IPS-20b (cell line): Measurements from ENCODE around the gene PHF2.

Source experiments
- H3K27ac ChIP-seq: one replicate; pipeline ENCODE4 v1.5.1; 2013; ENCODE audit warnings: low read length
- H3K27me3 ChIP-seq: 2 replicates; pipeline ENCODE4 v1.6.1; 2013; ENCODE audit warnings: mild to moderate bottlenecking, low read length, inconsistent platforms; ENCODE audit not compliant: insufficient read depth
- H3K36me3 ChIP-seq: 2 replicates; pipeline ENCODE4 v1.6.1; 2013; ENCODE audit warnings: low read depth, mild to moderate bottlenecking, inconsistent platforms, low read length, moderate library complexity; ENCODE audit not compliant: insufficient read depth
- H3K4me1 ChIP-seq: 2 replicates; pipeline ENCODE4 v1.6.1; 2013; ENCODE audit warnings: mild to moderate bottlenecking, control low read depth, inconsistent platforms, low read length, moderate library complexity; ENCODE audit not compliant: insufficient read depth
- H3K4me3 ChIP-seq: 2 replicates; pipeline ENCODE4 v1.5.1; 2013; ENCODE audit warnings: mild to moderate bottlenecking, low read length, inconsistent platforms
- H3K9ac ChIP-seq: 2 replicates; pipeline ENCODE4 v1.6.1; 2013; ENCODE audit warnings: low read depth, mild to moderate bottlenecking, inconsistent platforms, low read length, moderate library complexity
- H3K9me3 ChIP-seq: 2 replicates; pipeline ENCODE4 v1.6.1; 2013; ENCODE audit warnings: mild to moderate bottlenecking, low read depth, low read length, inconsistent platforms; ENCODE audit not compliant: insufficient read depth

Gene PHF2

DNA sequence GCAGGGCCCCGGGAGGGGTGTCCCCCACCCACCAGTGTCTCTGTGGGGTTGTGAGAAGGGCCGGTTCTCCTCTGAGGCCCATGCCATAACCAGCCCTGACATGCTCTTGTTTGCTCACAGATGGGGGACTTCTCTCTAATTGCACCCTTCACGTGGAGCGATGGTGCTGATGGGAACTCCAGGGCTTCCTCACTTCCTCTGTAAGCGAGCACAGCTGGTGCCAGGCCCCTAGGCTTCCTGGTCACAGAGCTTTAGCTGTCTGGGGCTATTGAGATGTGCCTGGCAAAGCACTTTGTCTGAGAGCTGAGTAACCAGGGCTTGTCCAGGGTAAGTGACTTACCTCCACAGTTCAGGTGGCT, 36.4 kb downstream of the PHF2 start:
- Histone ChIP-seq H3K4me1 (no peaks in the 10 kb centered on the region; the same call in 1 of the 2 replicates), H3K9me3 (no peaks in the 10 kb centered on the region), H3K9ac (no peak overlapping the region), H3K27me3 (no peaks in the 10 kb centered on the region), H3K4me3 (no peak overlapping the region), H3K27ac (no peak overlapping the region), H3K36me3 (no peaks in the 10 kb centered on the region)

DNA sequence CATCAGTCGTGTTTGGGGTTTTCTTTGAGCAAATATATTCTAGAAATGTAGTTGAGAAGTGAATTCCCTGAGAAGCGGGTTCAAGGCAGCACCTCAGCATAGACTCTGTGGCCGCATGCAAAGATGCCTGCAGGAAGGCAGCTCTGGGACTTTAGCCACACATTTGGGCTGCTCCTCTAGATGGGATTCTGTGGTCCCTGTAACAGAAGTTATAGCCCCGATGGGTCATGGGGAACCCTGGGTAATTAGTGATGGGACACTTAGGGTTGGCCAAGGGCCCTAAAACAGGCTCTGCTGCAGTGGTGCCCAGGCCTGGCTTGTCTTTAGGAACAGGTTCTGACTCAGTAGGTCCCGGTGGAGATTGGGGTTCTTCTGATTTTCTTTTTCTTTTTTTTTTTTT, 36.8 kb downstream of the PHF2 start:
- Histone ChIP-seq H3K4me1 (no peaks in the 10 kb centered on the region; the same call in 1 of the 2 replicates), H3K9ac (no peak overlapping the region), H3K27me3 (no peaks in the 10 kb centered on the region), H3K36me3 (no peaks in the 10 kb centered on the region), H3K9me3 (no peaks in the 10 kb centered on the region), H3K4me3 (no peak overlapping the region), H3K27ac (no peak overlapping the region)

- Histone ChIP-seq H3K36me3 (no peaks in the 10 kb centered on the region), H3K9me3 (no peaks in the 10 kb centered on the region), H3K27me3 (no peaks in the 10 kb centered on the region), H3K4me3 (no peak overlapping the region), H3K9ac (no peak overlapping the region), H3K27ac (no peak overlapping the region), H3K4me1 (no peaks in the 10 kb centered on the region; the same call in 1 of the 2 replicates)
Observed at GRCh38 chr9:93613791-93614190, 37.4 kb downstream of the PHF2 start.

DNA sequence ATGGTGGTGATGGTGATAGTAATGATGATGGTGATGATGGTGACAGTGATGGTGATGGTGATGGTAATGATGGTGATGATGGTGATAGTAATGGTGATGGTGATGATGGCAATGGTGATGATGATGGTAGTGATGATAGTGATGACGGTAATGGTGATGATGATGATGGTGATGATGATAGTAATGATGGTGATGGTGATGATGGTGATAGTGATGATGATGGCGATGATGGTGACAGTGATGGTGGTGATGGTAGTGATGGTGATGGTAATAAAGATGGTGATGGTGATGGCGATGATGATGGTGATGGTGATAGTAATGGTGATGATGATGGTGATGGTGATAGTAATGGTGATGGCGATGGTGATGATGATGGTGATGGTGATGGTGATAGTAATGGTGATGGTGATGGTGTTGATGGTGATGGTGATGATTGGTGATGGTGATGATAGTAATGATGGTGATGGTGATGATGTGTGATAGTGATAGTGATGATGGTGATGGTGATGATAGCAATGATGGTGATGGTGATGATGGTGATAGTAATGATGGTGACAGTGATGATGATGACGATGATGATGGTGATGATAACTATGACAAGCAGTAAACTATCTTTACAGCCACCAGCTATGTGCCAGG, 38.6 kb downstream of the PHF2 start:
- H3K27me3 ChIP-seq = no peaks in the 10 kb centered on the region
- H3K4me3 ChIP-seq = no peak overlapping the region
- no peaks in the 10 kb centered on the region for H3K36me3 ChIP-seq
- H3K27ac ChIP-seq = no peak overlapping the region
- H3K4me1 ChIP-seq = no peaks in the 10 kb centered on the region; the same call in 1 of the 2 replicates
- H3K9ac ChIP-seq = no peak overlapping the region
- no peaks in the 10 kb centered on the region for H3K9me3 ChIP-seq

DNA sequence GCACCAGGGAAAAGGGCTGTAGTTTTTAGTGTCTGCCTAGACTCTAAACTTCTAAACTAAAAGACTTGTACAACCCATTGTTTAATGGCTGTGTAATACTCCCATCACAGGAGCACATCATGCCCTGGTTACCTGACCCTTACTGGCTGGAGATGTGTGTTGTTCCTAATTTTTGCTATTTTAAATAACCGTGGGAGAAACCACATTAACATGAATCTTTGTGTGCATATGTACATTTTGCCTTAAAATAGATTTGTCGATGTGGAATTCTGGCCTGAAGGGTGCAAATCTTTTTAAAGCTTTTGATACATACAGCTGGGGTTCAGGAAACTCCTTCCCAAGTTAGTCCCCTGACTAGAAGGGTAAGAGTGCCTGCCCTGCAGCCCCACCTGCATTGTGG, 39.7 kb downstream of the PHF2 start:
- no peaks in the 10 kb centered on the region for H3K36me3 ChIP-seq
- H3K4me3 ChIP-seq = no peak overlapping the region
- no peak overlapping the region for H3K27ac ChIP-seq
- H3K27me3 ChIP-seq = no peaks in the 10 kb centered on the region
- H3K9me3 ChIP-seq = no peaks in the 10 kb centered on the region
- H3K4me1 ChIP-seq = no peaks in the 10 kb centered on the region; the same call in 1 of the 2 replicates
- no peak overlapping the region for H3K9ac ChIP-seq

DNA sequence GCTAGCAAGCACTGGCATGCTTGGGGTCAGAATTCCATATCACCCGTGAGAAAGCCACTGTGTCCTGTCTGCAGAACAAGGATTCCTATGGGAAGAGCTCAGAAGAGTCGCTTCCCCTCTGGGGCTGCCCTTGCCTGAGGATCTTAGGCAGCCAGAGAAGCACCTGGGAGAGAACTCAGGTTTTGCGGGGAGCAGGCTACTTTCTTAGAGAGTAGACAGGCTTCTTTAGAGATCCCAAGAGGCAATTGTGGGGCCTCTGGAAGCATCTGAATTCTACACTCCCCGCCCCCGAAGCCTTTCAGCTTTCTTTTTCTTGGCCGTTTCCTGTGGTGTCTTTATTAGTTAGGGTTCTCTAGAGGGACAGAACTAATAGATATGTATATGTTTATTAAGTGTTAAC, 40.9 kb downstream of the PHF2 start:
- Histone ChIP-seq H3K4me3 (no peak overlapping the region), H3K27me3 (no peaks in the 10 kb centered on the region), H3K4me1 (no peaks in the 10 kb centered on the region; the same call in 1 of the 2 replicates), H3K9ac (peak overlapping the region; percentile 46; the same call in 1 of the 2 replicates), H3K9me3 (no peaks in the 10 kb centered on the region), H3K27ac (peak overlapping the region; percentile 52), H3K36me3 (no peaks in the 10 kb centered on the region)

GRCh38 chr9:93619272-93619775, 42.9 kb downstream of the PHF2 start:
- no peaks in the 10 kb centered on the region for H3K27me3 ChIP-seq
- H3K27ac ChIP-seq = no peak overlapping the region
- no peak overlapping the region for H3K9ac ChIP-seq

GRCh38 chr9:93620041-93620506, 43.7 kb downstream of the PHF2 start:
- Histone ChIP-seq H3K4me3 (no peak overlapping the region), H3K27ac (no peak overlapping the region), H3K9me3 (no peaks in the 10 kb centered on the region), H3K4me1 (no peaks in the 10 kb centered on the region; the same call in 1 of the 2 replicates), H3K9ac (no peak overlapping the region), H3K27me3 (no peaks in the 10 kb centered on the region), H3K36me3 (no peaks in the 10 kb centered on the region)

More at GRCh38 chr9:93619272-93619775, 42.9 kb downstream of the PHF2 start:
- Histone ChIP-seq H3K4me1 (no peaks in the 10 kb centered on the region; the same call in 1 of the 2 replicates), H3K36me3 (no peaks in the 10 kb centered on the region), H3K9me3 (no peaks in the 10 kb centered on the region), H3K4me3 (no peak overlapping the region)

GRCh38 chr9:93620881-93621820, 44.8 kb downstream of the PHF2 start:
- H3K9ac ChIP-seq = no peak overlapping the region
- no peaks in the 10 kb centered on the region for H3K9me3 ChIP-seq
- H3K27me3 ChIP-seq = no peaks in the 10 kb centered on the region
- no peaks in the 10 kb centered on the region for H3K36me3 ChIP-seq
- H3K4me3 ChIP-seq = no peak overlapping the region
- H3K27ac ChIP-seq = no peak overlapping the region
- H3K4me1 ChIP-seq = no peaks in the 10 kb centered on the region; the same call in 1 of the 2 replicates

DNA sequence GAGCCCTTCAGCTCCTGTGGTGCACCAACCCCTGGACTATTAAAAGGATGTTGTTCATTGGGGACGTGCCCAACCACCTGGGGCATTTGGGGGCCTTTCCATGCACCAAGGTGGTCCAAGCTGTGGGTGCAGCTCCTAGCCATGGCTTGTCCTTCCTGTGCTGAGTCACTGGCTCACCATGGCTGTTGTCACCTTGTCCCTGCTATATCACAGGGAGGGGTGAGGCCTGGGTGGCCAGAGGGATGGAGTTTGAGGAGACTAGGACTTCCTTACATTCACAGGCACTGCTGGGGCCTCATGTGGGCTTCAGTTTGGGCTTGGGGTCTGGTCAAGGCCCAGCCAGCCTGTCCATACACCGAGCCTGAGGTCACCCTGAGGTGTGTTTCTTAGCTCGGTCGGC, 45.5 kb downstream of the PHF2 start:
- Histone ChIP-seq H3K4me1 (no peaks in the 10 kb centered on the region; the same call in 1 of the 2 replicates), H3K36me3 (no peaks in the 10 kb centered on the region), H3K27ac (no peak overlapping the region), H3K9ac (no peak overlapping the region), H3K4me3 (no peak overlapping the region), H3K9me3 (no peaks in the 10 kb centered on the region), H3K27me3 (no peaks in the 10 kb centered on the region)

- Histone ChIP-seq H3K4me1 (no peaks in the 10 kb centered on the region), H3K9me3 (peaks cover 2% of the 10 kb centered on the region; the same call in 1 of the 2 replicates), H3K9ac (no peak overlapping the region), H3K27me3 (no peaks in the 10 kb centered on the region), H3K4me3 (no peak overlapping the region), H3K36me3 (no peaks in the 10 kb centered on the region), H3K27ac (no peak overlapping the region)
Observed at GRCh38 chr9:93622691-93623090, 46.3 kb downstream of the PHF2 start.
